IPS DF 6.9 (cell line): Measurements from ENCODE around the gene ATXN2.

Experiments used
- DNase-seq: peaks from one replicate; pipeline ENCODE4 v3.0.0-alpha.2; 2013; ENCODE audit warnings: low read depth, low spot score
- H3K27ac ChIP-seq: one replicate; pipeline ENCODE4 v1.5.1; 2013; ENCODE audit warnings: low read length, control low read depth
- H3K27me3 ChIP-seq: 2 replicates; pipeline ENCODE4 v1.6.1; 2013; ENCODE audit warnings: mild to moderate bottlenecking, low read length; ENCODE audit not compliant: control insufficient read depth, insufficient read depth
- H3K36me3 ChIP-seq: 2 replicates; pipeline ENCODE4 v1.6.1; 2013; ENCODE audit warnings: low read length; ENCODE audit not compliant: control insufficient read depth, insufficient read depth
- H3K4me1 ChIP-seq: 2 replicates; pipeline ENCODE4 v1.6.1; 2013; ENCODE audit warnings: low read length; ENCODE audit not compliant: control insufficient read depth, insufficient read depth
- H3K4me3 ChIP-seq: 2 replicates; pipeline ENCODE4 v1.5.1; 2013; ENCODE audit warnings: mild to moderate bottlenecking, low read length
- H3K9me3 ChIP-seq: 2 replicates; pipeline ENCODE4 v1.6.1; 2013; ENCODE audit warnings: low read length, inconsistent platforms; ENCODE audit not compliant: control insufficient read depth, insufficient read depth
- WGBS: extraction: QIAGEN DNeasy Blood & Tissue Kit; methylation state at CpG from one replicate; pipeline ENCODE4 v1.1.7; 2013; ENCODE audit warnings: mixed read lengths, missing lambda C conversion rate; ENCODE audit not compliant: insufficient read length, insufficient coverage; 5-methylcytosine and 5-hydroxymethylcytosine counted together

ATXN2 gene

DNA sequence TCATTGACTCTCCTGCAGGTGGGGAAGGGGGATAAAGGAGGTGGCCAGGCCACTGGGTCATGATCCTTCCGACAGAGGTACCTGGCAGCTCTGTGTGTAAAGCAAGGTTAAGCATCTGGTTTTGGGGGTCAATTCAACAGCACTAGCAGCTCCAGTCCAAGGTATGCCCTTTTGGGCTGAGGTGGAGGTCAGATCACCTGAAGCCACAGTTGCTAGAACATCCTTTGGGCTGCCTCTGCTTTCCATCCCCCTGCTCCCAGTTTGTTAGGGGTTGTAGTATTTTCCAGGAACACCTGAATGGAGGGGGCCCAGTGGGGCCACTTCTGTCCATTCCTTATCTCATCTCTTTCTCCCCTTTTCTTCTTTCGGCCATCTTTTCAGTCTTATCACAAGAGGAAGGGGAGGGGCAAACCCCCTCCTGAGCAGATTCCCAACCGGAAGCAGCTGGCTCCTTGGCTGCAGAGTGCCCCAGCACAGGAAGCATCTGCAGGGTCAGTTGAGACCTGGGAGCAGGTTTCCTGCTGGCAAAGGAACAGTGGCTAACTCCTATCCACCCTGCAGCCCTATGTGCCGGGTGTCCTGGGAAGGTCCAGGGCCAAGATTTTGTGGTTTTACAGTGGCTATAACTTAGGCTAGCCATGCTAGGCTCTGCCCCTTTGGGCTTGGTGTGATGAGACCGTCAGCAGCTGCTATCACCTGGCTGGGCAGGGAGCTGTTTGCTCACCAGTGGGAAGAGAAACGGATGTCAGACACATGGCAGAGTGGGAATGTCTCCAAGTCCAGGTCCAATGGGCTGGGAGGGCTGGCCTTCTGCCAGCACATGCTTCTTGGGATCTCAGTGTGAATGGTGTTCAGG lies 153.2 kb downstream of the ATXN2 start:
- no peak for DNase-seq
- H3K4me1 ChIP-seq, result 0 out of 2 replicates have a peak, but pooled peaks cover 2% of the 10 kb centered on the region
- H3K9me3 ChIP-seq, result no peaks in the 10 kb centered on the region
- peaks cover 29% of the 10 kb centered on the region for H3K36me3 ChIP-seq
- H3K27me3 ChIP-seq, result no peaks in the 10 kb centered on the region
- no peak overlapping the region for H3K27ac ChIP-seq
- WGBS, result no CpG with 5 or more reads among the region's 6 CpGs
- H3K4me3 ChIP-seq, result no peak overlapping the region

DNA sequence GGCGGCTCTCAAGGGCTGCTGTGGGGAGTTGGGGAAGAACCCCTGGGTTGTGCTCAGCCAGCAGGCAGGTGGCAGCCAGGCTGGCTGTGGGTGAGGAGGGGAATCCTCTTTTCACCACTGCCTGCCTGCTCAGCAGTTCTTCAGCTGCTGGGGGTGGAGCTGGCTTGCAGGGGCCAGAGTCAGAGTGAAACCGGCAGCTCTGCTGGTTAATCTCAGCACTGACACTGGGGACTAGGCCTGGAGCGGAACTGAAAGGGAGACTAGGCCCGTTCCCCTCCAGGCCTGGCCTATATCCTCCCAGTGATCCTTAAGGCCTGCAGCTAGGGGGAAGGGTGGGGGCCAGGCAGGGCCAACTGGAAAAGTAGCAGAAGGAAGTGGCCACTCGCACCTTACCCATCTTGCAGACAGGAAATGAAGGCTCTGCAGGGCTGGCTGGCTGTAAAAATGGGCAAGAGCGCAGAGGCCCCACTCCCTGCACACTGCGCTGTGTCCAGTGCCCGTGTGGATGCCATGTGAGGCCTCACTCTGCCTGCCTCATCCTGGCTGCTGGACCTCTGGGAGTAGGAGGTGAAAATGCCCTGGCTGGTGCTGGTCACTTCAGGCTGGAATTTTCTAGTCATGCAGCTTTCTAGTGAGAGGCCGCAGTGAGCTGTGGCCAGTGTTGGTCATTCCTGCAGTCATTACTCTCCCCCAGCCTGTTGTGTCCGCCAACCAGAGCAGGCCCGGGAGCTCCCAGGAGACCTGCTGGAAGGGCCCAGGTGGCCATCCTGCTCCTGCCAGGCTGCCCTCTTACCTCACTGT lies 154.0 kb downstream of the ATXN2 start:
- no CpG with 5 or more reads among the region's 11 CpGs for WGBS
- 0 out of 2 replicates have a peak, but pooled peaks cover 2% of the 10 kb centered on the region for H3K4me1 ChIP-seq
- DNase-seq, result no peak
- H3K9me3 ChIP-seq, result no peaks in the 10 kb centered on the region
- no peak overlapping the region for H3K4me3 ChIP-seq
- no peak overlapping the region for H3K27ac ChIP-seq
- H3K27me3 ChIP-seq, result no peaks in the 10 kb centered on the region
- peaks cover 24% of the 10 kb centered on the region for H3K36me3 ChIP-seq

DNA sequence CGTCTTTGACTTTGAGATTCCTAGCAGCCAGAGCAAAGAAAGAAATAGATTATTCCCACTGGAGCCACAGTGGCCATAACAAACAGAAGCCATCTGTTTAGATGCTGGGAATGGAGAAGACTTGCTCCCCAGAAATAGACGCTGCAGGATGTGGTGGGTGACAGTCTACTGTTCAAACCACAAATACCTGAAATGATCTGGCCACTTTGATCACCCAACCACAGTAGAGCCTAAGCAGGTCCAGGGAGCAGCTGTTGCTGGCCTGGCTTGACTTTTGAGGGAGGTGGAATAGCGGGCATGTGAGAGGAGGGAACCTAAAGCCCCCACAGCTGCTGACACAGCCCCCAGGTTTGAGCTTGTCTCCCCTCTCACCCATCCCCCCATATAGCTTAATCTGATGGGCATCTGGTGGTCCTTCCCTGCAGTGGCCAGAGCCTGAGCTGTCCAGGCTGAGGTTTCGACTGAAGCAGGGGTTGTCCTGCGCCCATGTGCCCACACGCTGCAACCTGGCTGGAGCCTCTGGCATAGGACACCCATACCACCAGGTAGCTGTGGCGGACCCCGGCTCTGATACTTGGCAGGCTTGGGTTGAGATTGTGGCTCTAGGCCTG lies 154.7 kb downstream of the ATXN2 start:
- Histone ChIP-seq H3K4me3 (no peak overlapping the region), H3K4me1 (0 out of 2 replicates have a peak, but pooled peaks cover 2% of the 10 kb centered on the region), H3K27ac (no peak overlapping the region), H3K27me3 (no peaks in the 10 kb centered on the region), H3K36me3 (peaks cover 24% of the 10 kb centered on the region), H3K9me3 (no peaks in the 10 kb centered on the region)
- no peak for DNase-seq
- no CpG with 5 or more reads among the region's 8 CpGs for WGBS

- H3K27ac ChIP-seq, result no peak overlapping the region
- no peaks in the 10 kb centered on the region for H3K9me3 ChIP-seq
- DNase-seq, result no peak
- no CpG with 5 or more reads among the region's 7 CpGs for WGBS
- no peak overlapping the region for H3K4me3 ChIP-seq
- no peaks in the 10 kb centered on the region for H3K27me3 ChIP-seq
- H3K4me1 ChIP-seq, result 0 out of 2 replicates have a peak, but pooled peaks cover 2% of the 10 kb centered on the region
- H3K36me3 ChIP-seq, result peaks cover 24% of the 10 kb centered on the region
These were observed 155.5 kb downstream of the ATXN2 start for GRCh38 chr12:111443586-111443985.

DNA sequence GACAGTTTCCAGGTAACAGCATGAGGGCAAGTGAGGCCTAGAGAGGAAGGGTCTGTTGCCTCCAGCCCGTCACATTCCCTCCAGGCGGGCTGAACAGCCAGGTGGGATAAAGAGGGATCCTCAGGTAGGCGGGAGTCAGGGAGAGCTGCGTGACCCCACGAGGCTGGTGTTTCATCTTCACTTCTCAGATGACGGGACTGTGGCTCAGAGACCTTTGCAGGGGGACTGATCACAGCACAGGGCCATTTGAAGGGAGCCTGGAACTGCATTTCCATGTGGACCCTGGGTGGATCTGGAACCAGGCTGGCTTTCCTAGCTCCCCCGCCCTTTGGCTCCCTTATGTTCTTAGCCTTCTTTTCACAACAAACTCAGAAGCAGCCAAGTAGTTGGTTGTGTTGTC lies 156.0 kb downstream of the ATXN2 start:
- Histone ChIP-seq H3K36me3 (peaks cover 19% of the 10 kb centered on the region), H3K27ac (no peak overlapping the region), H3K4me1 (peaks cover 6% of the 10 kb centered on the region), H3K4me3 (no peak overlapping the region), H3K9me3 (no peaks in the 10 kb centered on the region), H3K27me3 (no peaks in the 10 kb centered on the region)
- no CpG with 5 or more reads among the region's 7 CpGs for WGBS
- no peak for DNase-seq

GRCh38 chr12:111442301-111443045 lies 156.6 kb downstream of the ATXN2 start:
- H3K27ac ChIP-seq, result no peak overlapping the region
- H3K27me3 ChIP-seq, result no peaks in the 10 kb centered on the region
- peaks cover 7% of the 10 kb centered on the region for H3K4me1 ChIP-seq
- no peak for DNase-seq
- H3K9me3 ChIP-seq, result no peaks in the 10 kb centered on the region
- WGBS, result no CpG with 5 or more reads among the region's 10 CpGs
- H3K36me3 ChIP-seq, result peaks cover 13% of the 10 kb centered on the region
- H3K4me3 ChIP-seq, result no peak overlapping the region

DNA sequence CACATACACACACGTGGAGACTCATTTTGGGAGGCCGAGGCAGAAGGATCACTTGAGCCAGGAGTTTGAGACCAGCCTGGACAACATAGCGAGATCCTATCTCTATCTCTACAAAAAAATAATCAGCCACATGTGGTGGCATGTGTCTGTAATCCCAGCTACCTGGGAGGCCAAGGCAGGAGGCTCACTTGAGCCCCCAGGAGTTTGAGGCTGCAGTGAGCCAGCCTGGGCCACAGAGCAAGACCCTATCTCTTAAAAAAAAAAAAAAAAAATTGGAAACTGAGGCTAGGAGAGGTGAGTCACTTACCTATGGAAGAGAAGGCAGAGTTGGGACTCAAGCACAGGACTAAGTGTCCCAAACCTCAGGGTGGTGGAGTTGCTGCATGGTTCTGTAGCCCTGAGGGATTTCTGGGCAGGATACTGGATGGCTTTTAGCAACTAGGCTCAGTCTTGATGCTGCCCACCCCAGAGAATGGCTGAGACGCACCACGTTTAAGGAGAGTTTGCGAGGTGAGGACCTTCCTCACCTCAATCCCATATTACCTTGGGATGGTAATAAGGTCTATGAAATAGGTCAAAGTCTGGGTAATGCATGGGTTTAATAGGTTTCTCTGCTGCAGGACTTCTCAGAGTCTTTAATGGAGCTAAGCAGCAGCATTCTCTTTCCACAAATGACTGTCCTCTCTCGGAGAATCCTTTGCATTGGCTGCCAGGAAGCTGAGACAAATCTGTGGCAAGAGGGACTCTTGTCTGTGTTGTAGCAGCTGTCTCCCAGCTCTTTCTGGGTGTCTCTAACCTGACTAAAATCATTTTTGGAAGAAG lies 157.8 kb downstream of the ATXN2 start:
- peaks cover 7% of the 10 kb centered on the region for H3K4me1 ChIP-seq

GRCh38 chr12:111440631-111441030 lies 158.5 kb downstream of the ATXN2 start:
- H3K9me3 ChIP-seq, result no peaks in the 10 kb centered on the region
- H3K27ac ChIP-seq, result no peak overlapping the region
- H3K4me3 ChIP-seq, result no peak overlapping the region
- peaks cover 1% of the 10 kb centered on the region; the same call in 1 of the 2 replicates for H3K36me3 ChIP-seq
- WGBS, result no CpG with 5 or more reads among the region's 3 CpGs
- H3K4me1 ChIP-seq, result peaks cover 10% of the 10 kb centered on the region
- H3K27me3 ChIP-seq, result no peaks in the 10 kb centered on the region
- DNase-seq, result no peak

More for the DNA sequence above, 157.8 kb downstream of the ATXN2 start:
- Histone ChIP-seq H3K9me3 (no peaks in the 10 kb centered on the region), H3K36me3 (peaks cover 2% of the 10 kb centered on the region), H3K27ac (no peak overlapping the region), H3K27me3 (no peaks in the 10 kb centered on the region), H3K4me3 (no peak overlapping the region)
- DNase-seq, result no peak
- no CpG with 5 or more reads among the region's 7 CpGs for WGBS

DNA sequence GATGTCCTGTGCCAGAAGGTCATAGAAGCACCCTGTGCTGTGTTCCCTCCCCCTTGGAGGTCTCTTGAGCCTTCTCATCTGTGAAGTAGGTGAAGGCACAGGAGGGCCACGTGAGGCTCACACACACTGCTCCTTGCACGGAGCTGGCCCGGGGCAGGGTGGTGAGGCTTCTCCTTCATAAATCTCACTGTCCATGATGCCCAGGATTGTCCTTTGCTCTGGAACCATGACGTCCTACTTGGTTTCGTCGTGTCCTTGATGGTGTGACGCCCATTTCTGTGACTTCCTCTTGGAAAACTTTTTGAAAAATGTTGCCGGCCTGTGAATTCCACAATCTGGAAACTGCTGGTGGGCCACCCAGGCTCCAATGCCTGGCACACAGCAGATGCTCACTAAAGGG lies 159.0 kb downstream of the ATXN2 start:
- WGBS, result no CpG with 5 or more reads among the region's 8 CpGs
- DNase-seq, result no peak
- Histone ChIP-seq H3K27me3 (no peaks in the 10 kb centered on the region), H3K4me3 (no peak overlapping the region), H3K27ac (no peak overlapping the region), H3K36me3 (peaks cover 3% of the 10 kb centered on the region; the same call in 1 of the 2 replicates), H3K4me1 (peaks cover 11% of the 10 kb centered on the region), H3K9me3 (no peaks in the 10 kb centered on the region)
